GM12878 (cell line): ENCODE results near the gene CNOT10. TPM values are rescaled to one million over a fixed set of nuclear protein-coding genes. Genes with fewer than 3 reads are reported as not detected.

Experiments used
- ATAC-seq: fragments of 200-7000 bp; cut with Tn5 transposase; 3 replicates; pipeline ENCODE4 v1.9.1; 2020; ENCODE audit warnings: mild to moderate bottlenecking, moderate library complexity
- BruUV-seq: library from RNA; stranded (reverse); fragments of 400-500 nt; replicated peaks from 2 replicates; lab custom pipeline; 2021; lab: Mats Ljungman, UMichigan
- CTCF ChIA-PET: fragments of 300-600 bp; sonication (Branson Sonifier 250); formaldehyde crosslinking; extraction: SDS; loops from one replicate; lab custom pipeline; 2021; ENCODE audit warnings: inconsistent platforms; lab: Yijun Ruan, JAX
- POLR2A ChIA-PET: fragments of 350-600 bp; formaldehyde crosslinking; extraction: SDS; loops from one replicate; lab custom pipeline; 2021; ENCODE audit warnings: inconsistent platforms; lab: Charles Lee
- RAD21 ChIA-PET: fragments of 300-600 bp; sonication (Branson Sonifier 250); formaldehyde crosslinking; loops from one replicate; lab custom pipeline; 2023; ENCODE audit warnings: antibody characterized with exemption; ENCODE audit not compliant: unreplicated experiment; lab: Charles Lee
- SMC1A ChIA-PET: fragments of 300-600 bp; sonication (Branson Sonifier 250); formaldehyde crosslinking; loops from one replicate; lab custom pipeline; 2023; ENCODE audit not compliant: unreplicated experiment, uncharacterized antibody; lab: Charles Lee
- DNase-seq: peaks from one replicate; pipeline ENCODE4 v3.0.0-alpha.2; 2011; ENCODE audit warnings: low read depth, low spot score
- FAIRE-seq: peaks from 3 replicates; lab custom pipeline; 2011; peaks lifted over from hg19 to GRCh38; lab: Jason Lieb, UNC
- H2AFZ ChIP-seq: 2 replicates; pipeline ENCODE4 v1.6.0; 2011; ENCODE audit warnings: low read depth, low read length, control low read depth; ENCODE audit not compliant: control insufficient read depth
- H3K27ac ChIP-seq: 2 replicates; pipeline ENCODE4 v1.5.1; 2011; ENCODE audit warnings: control low read depth; ENCODE audit not compliant: control insufficient read depth, insufficient read depth
- H3K27me3 ChIP-seq, 2 experiments: replicated peaks in 1 of 2; 2 replicates each; pipeline versions ENCODE4 v1.6.0 to v1.6.1; 2011; ENCODE audit warnings: low read length in 1 of 2; ENCODE audit not compliant: control insufficient read depth in 2 of 2, insufficient read depth in 2 of 2
- H3K36me3 ChIP-seq, 2 experiments: 2 replicates each; pipeline ENCODE4 v1.5.1; 2011; ENCODE audit warnings: low read length in 1 of 2; ENCODE audit not compliant: control insufficient read depth in 2 of 2, insufficient read depth in 2 of 2
- H3K4me1 ChIP-seq: 2 replicates; pipeline ENCODE4 v1.6.1; 2011; ENCODE audit warnings: mild to moderate bottlenecking, low read length, moderate library complexity, mixed read lengths; ENCODE audit not compliant: control insufficient read depth, insufficient read depth
- H3K4me2 ChIP-seq: 2 replicates; pipeline ENCODE4 v1.6.0; 2011; ENCODE audit warnings: control low read depth; ENCODE audit not compliant: control insufficient read depth, insufficient read depth
- H3K4me3 ChIP-seq: fragments of 200-600 bp; sonication (generic); 2 replicates; pipeline ENCODE4 v1.5.1; 2016
- H3K79me2 ChIP-seq: 2 replicates; pipeline ENCODE4 v1.6.0; 2011; ENCODE audit warnings: low read length; ENCODE audit not compliant: control insufficient read depth, insufficient read depth
- H3K9ac ChIP-seq: 2 replicates; pipeline ENCODE4 v1.8.0; 2011; ENCODE audit warnings: low read length, control low read depth, mixed read lengths; ENCODE audit not compliant: control insufficient read depth, insufficient read depth
- H3K9me3 ChIP-seq: replicated peaks from 3 replicates; pipeline ENCODE4 v1.5.1; 2011; ENCODE audit warnings: mild to moderate bottlenecking, low read length; ENCODE audit not compliant: control insufficient read depth, insufficient read depth
- H4K20me1 ChIP-seq: 2 replicates; pipeline ENCODE4 v1.6.0; 2011; ENCODE audit not compliant: control insufficient read depth, insufficient read depth
- GATAD2B ChIP-seq: fragments of 450-650 bp; conservative IDR thresholded peaks from 2 replicates; pipeline ENCODE4 v1.6.1; 2017; ENCODE audit warnings: low read depth, mild to moderate bottlenecking, moderate library complexity
- IRF4 ChIP-seq: IDR thresholded peaks from 2 replicates; pipeline ENCODE4 v1.6.1; 2011; ENCODE audit warnings: low read depth, low read length
- LARP7 ChIP-seq: fragments of 450-650 bp; IDR thresholded peaks from 2 replicates; pipeline ENCODE4 v1.6.1; 2017; ENCODE audit warnings: mild to moderate bottlenecking
- NFYB ChIP-seq: IDR thresholded peaks from 2 replicates; pipeline ENCODE4 v1.6.1; 2011; ENCODE audit warnings: low read depth, mild to moderate bottlenecking, low read length, improper control_type of control experiment, moderate library complexity; ENCODE audit not compliant: insufficient read depth
- SRF ChIP-seq, 2 experiments: IDR thresholded peaks; 2 replicates each; pipeline ENCODE4 v1.6.1; 2011; ENCODE audit warnings: low read depth in 2 of 2, low read length in 2 of 2, mild to moderate bottlenecking in 1 of 2, moderate library complexity in 1 of 2
- SUPT20H ChIP-seq: IDR thresholded peaks from 2 replicates; pipeline ENCODE4 v1.6.1; 2011; ENCODE audit warnings: low read depth, mild to moderate bottlenecking, low read length, moderate library complexity, borderline replicate concordance; ENCODE audit not compliant: control insufficient read depth
- SUZ12 ChIP-seq: fragments of 200-600 bp; sonication (generic); IDR thresholded peaks from one replicate; pipeline ENCODE4 v1.6.1; 2018; ENCODE audit warnings: antibody characterized with exemption, mild to moderate bottlenecking; ENCODE audit not compliant: unreplicated experiment
- ZNF592 ChIP-seq: fragments of 450-650 bp; IDR thresholded peaks from 2 replicates; pipeline ENCODE4 v1.6.1; 2017; ENCODE audit warnings: mild to moderate bottlenecking, moderate library complexity
- WGBS: methylation state at CpG from one replicate; pipeline ENCODE4 v1.1.6; 2016; ENCODE audit warnings: low lambda C conversion rate; ENCODE audit not compliant: insufficient replicate concordance, insufficient coverage; ENCODE audit errors: missing lambda C conversion rate; 5-methylcytosine and 5-hydroxymethylcytosine counted together
- in situ Hi-C: fragments of 300-500 bp; cut with MboI; formaldehyde crosslinking; loops from 9 replicates; pipeline ENCODE4 v1.14.3; 2018; ENCODE audit warnings: mixed read lengths
- intact Hi-C: fragments of 100-400 bp; cut with micrococcal nuclease; formaldehyde crosslinking; loops from one replicate; pipeline ENCODE4 v1.14.2; 2022; ENCODE audit not compliant: unreplicated experiment
- polyA plus RNA-seq, 11 experiments: library from polyadenylated mRNA; depleted of rRNA in 4 of 11; unstranded in 6 of 11; stranded (reverse) in 5 of 11; fragments of >200 nt; fragmentation: Nextera tagmentation in 4 of 11; fragmentation: Illumina TruSeq in 1 of 11; extraction: Ambion mirVana in 4 of 11; extraction: Trizol in 1 of 11; gene quantifications; 1 replicate in 1 of 11; 2 replicates in 10 of 11; pipeline versions ENCODE4 v1.2.1 to v1.2.3, GENCODE V29; 2011 to 2016; ENCODE audit warnings: inconsistent platforms in 2 of 11, missing spikeins in 2 of 11, low read depth in 1 of 11
- total RNA-seq, 4 experiments: library from RNA; depleted of rRNA in 3 of 4; stranded (reverse); fragments of >200 nt in 3 of 4; fragmentation: Illumina TruSeq in 1 of 4; extraction: Trizol in 1 of 4; gene quantifications; 2 replicates each; pipeline versions ENCODE4 v1.2.1 to v1.2.3, GENCODE V29; 2013 to 2021
- TF ChIP-seq, protein P1 (sequence below): fragments of 150-350 bp; IDR thresholded peaks from 2 replicates; pipeline ENCODE4 v1.6.1; 2014; ENCODE audit warnings: mild to moderate bottlenecking, low read depth, low read length

CNOT10 gene
- total and polyA plus RNA-seq, 10 of the 15 experiments (the other 5 are each of a cell fraction or from before 2014, with no cell fraction given), result 18.2 to 51.9 (median 45.5) TPM

DNA sequence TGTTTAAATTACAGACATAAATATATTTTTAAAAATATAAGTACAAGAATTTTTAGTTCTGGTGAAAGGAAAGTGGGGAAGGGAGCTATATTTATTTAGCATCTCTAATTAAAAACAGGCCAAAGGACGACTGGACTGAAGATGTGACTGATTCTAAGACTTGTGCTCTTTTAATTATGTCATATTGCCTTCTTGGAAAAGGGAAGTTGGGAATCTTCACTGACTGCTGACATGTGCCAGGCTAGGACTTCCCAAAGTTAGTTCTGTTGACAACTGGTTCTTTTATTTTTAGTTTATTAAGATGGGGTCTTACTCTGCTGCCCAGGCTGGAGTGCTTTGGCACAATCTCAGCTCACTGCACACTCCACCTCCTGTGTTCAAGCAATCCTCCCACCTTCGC, 13.5 kb downstream of the CNOT10 start:
- intact Hi-C loops, result no loop called here
- Histone ChIP-seq H3K9me3 (peaks cover 3% of the 10 kb centered on the region; the same call in 2 of the 3 replicates), H3K9ac (no peak overlapping the region), H3K4me1 (peaks cover 9% of the 10 kb centered on the region), H3K4me3 (no peak overlapping the region), H3K79me2 (peaks cover 38% of the 10 kb centered on the region), H2AFZ (no peak overlapping the region), H3K27ac (no peak overlapping the region), H3K36me3 (no peaks in the 10 kb centered on the region; a peak in 1 of 4 replicates), H4K20me1 (no peaks in the 10 kb centered on the region), H3K27me3 (no peaks in the 10 kb centered on the region), H3K4me2 (no peak overlapping the region)
- DNase-seq (no peak), ATAC-seq (no peak), FAIRE-seq (no peak)
- POLR2A ChIA-PET, result interaction anchor here (0.9 kb wide), 1 partner anchor 13 kb away, joined by 3 read pairs; no protein-coding TSS in a partner anchor
- in situ Hi-C loops, result no loop called here
- CTCF ChIA-PET, result interaction anchor here (1.0 to 3.1 kb wide), 2 partner anchors 11 to 16 kb away, joined by 3 to 8 read pairs; no protein-coding TSS in a partner anchor
- SMC1A ChIA-PET, result interaction anchor here (0.8 to 1.1 kb wide), 2 partner anchors 17 to 45 kb away, joined by 3 to 4 read pairs; no protein-coding TSS in a partner anchor
- 71% methylated on average over 2 of the region's 2 CpGs for WGBS
- RAD21 ChIA-PET, result no interaction called here
- no TSS peak for BruUV-seq
- TF ChIP-seq, protein P1, sequence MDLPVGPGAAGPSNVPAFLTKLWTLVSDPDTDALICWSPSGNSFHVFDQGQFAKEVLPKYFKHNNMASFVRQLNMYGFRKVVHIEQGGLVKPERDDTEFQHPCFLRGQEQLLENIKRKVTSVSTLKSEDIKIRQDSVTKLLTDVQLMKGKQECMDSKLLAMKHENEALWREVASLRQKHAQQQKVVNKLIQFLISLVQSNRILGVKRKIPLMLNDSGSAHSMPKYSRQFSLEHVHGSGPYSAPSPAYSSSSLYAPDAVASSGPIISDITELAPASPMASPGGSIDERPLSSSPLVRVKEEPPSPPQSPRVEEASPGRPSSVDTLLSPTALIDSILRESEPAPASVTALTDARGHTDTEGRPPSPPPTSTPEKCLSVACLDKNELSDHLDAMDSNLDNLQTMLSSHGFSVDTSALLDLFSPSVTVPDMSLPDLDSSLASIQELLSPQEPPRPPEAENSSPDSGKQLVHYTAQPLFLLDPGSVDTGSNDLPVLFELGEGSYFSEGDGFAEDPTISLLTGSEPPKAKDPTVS, result no peak
- no peak for TF ChIP-seq SUPT20H

- POLR2A ChIA-PET, result no interaction called here
- H3K79me2 ChIP-seq, result peaks cover 40% of the 10 kb centered on the region
- ATAC-seq, result no peak
- H3K27ac ChIP-seq, result no peak overlapping the region; the same call in 1 of the 2 replicates
- no peaks in the 10 kb centered on the region for H4K20me1 ChIP-seq
- RAD21 ChIA-PET, result interaction anchor here (1.4 kb wide), 1 partner anchor 12 kb away, joined by 4 read pairs; no protein-coding TSS in a partner anchor
- SMC1A ChIA-PET, result no interaction called here
- H3K4me2 ChIP-seq, result no peak overlapping the region
- peaks cover 3% of the 10 kb centered on the region; the same call in 2 of the 3 replicates for H3K9me3 ChIP-seq
- 77% methylated on average over 2 of the region's 2 CpGs for WGBS
- FAIRE-seq, result no peak
- peaks cover 12% of the 10 kb centered on the region for H3K4me1 ChIP-seq
- no peaks in the 10 kb centered on the region for H3K27me3 ChIP-seq
- intact Hi-C loops (no loop called here), in situ Hi-C loops (no loop called here)
- no peak overlapping the region for H2AFZ ChIP-seq
- H3K9ac ChIP-seq, result no peak overlapping the region
- BruUV-seq, result no TSS peak
- no peaks in the 10 kb centered on the region; a peak in 1 of 4 replicates for H3K36me3 ChIP-seq
- CTCF ChIA-PET, result no interaction called here
- H3K4me3 ChIP-seq, result no peak overlapping the region
- TF ChIP-seq SRF (IDR thresholded peaks at IDR 0.05; ENCODE audit: low read depth in 2 of 2, low read length in 2 of 2) (no peak), GATAD2B (no peak), IRF4 (no peak), ZNF592 (no peak), LARP7 (no peak), SUZ12 (no peak), NFYB (no peak)
- DNase-seq, result no peak
Observed at GRCh38 chr3:32699429-32699828, 14.4 kb downstream of the CNOT10 start.
